Esophagus squamous epithelium (tissue), 4 donors: ENCODE results near the gene ST3GAL4.

Experiments used
- CTCF ChIP-seq, 6 experiments: fragments of 450-650 bp in 4 of 6; fragments of 200-600 bp in 2 of 6; sonication (generic) in 2 of 6; IDR thresholded peaks; one replicate each; pipeline ENCODE4 v1.5.1; 2016 to 2019; ENCODE audit warnings: antibody characterized with exemption in 6 of 6, mild to moderate bottlenecking in 4 of 6, moderate library complexity in 4 of 6
- POLR2A ChIP-seq, 4 donors: fragments of 450-650 bp; IDR thresholded peaks; one replicate each; pipeline ENCODE4 v1.6.1; 2017; ENCODE audit warnings: antibody characterized with exemption in 4 of 4, mild to moderate bottlenecking in 4 of 4, moderate library complexity in 3 of 4

- TF ChIP-seq CTCF (IDR thresholded peaks at IDR 0.05): no peak
- TF ChIP-seq POLR2A (IDR thresholded peaks at IDR 0.05): no peak
These were observed 102.3 kb downstream of the ST3GAL4 start for GRCh38 chr11:126457817-126458216.
